ENCODE results near the gene SMYD3. TPM values are rescaled to one million over a fixed set of nuclear protein-coding genes. Genes with fewer than 3 reads are reported as not detected.

The SMYD3 gene
- total and polyA plus RNA-seq, 2 donors (not counting 3 experiments of a cell fraction or from before 2014, with no cell fraction given) = 16.0 to 32.1 TPM

DNA sequence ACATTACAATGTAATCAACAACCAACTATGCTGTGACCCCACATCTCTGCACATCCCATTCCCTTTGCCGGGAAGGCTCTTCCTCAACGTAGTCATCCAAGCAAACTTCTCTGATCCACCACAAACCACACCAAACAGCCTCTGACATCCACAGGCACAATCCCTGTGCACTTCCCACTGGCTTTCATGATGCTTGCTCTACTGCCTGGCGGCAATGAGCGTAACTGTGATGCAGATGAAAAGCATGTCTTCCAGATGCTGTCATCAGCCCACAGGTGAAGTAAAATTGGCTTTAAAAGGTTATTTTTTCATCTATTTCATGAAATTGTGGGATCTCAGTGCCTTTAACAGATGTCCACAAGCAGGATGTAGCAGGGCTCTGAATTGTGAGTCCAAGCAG lies 635.2 kb downstream of the SMYD3 start:
- Histone ChIP-seq H3K9ac (replicated peaks; ENCODE audit: extremely low read depth, insufficient read depth, low read length) (no peak overlapping the region), H3K36me3 (ENCODE audit: control insufficient read depth in 2 of 2, extremely low read depth in 1 of 2, insufficient read depth in 2 of 2, low read length in 2 of 2) (no peaks in the 10 kb centered on the region), H3K27me3 (ENCODE audit: control insufficient read depth in 2 of 2, insufficient read depth in 2 of 2, low read length in 2 of 2) (no peaks in the 10 kb centered on the region), H3K4me3 (replicated peaks in 1 of 3; ENCODE audit: insufficient read depth in 1 of 3, low read depth in 1 of 3, low read length in 3 of 3) (no peak overlapping the region), H3K9me3 (replicated peaks; ENCODE audit: control insufficient read depth, insufficient read depth, low read length) (no peaks in the 10 kb centered on the region), H3K27ac (ENCODE audit: insufficient read depth, low read depth, low read length) (no peak overlapping the region), H3K79me2 (ENCODE audit: control insufficient read depth, insufficient read depth, low read length) (no peaks in the 10 kb centered on the region), H3K9me1 (replicated peaks; ENCODE audit: control insufficient read depth, extremely low read depth, insufficient read depth, low read length) (no peaks in the 10 kb centered on the region), H3K4me1 (ENCODE audit: control insufficient read depth, extremely low read depth, insufficient read depth, low read length) (peaks cover 14% of the 10 kb centered on the region), H4K20me1 (replicated peaks; ENCODE audit: control insufficient read depth, extremely low read depth, insufficient read depth, low read length) (no peaks in the 10 kb centered on the region), H2AFZ (ENCODE audit: low read depth, low read length) (no peak overlapping the region), H3K4me2 (ENCODE audit: insufficient read depth, low read length) (no peak overlapping the region)
- ChIA-PET CTCF (no interaction called here), POLR2A (no interaction called here)
- no peak for TF ChIP-seq MAX (IDR thresholded peaks at IDR 0.05; ENCODE audit: insufficient read depth, insufficient read length)
- TF ChIP-seq MYC (IDR thresholded peaks at IDR 0.05; ENCODE audit: low read depth, low read length) = no peak
- intact Hi-C loops (cut with micrococcal nuclease) (no loop called here), dilution Hi-C loops (cut with MboI; ENCODE audit: extremely low pct_ligation_motif_present, low sequenced_read_pairs) (no loop called here)
- no TSS peak for BruUV-seq (replicated peaks)
- no peak for FAIRE-seq
- DNase-seq (ENCODE audit: low read depth, low spot score) = no peak

DNA sequence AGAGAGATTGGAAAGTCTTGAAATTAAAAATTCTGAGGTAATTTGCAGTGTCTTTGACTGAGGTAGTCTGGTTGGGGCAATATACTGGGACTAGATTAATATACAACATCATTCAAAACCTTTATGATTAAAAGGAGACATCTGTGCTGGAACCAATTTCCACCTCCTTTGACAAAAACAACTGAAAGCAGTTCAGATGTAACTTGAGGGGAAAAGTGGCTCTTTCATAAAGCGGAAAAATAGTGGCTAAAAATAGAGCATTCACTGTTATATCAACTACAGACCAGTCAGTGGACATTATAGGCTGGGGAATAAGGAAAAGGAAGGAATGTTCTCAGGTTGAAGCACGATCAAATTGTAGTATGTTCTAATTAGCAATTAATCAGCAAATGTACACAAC lies 635.9 kb downstream of the SMYD3 start:
- ChIA-PET CTCF (no interaction called here), POLR2A (no interaction called here)
- Histone ChIP-seq H3K36me3 (ENCODE audit: control insufficient read depth in 2 of 2, extremely low read depth in 1 of 2, insufficient read depth in 2 of 2, low read length in 2 of 2) (no peaks in the 10 kb centered on the region), H3K79me2 (ENCODE audit: control insufficient read depth, insufficient read depth, low read length) (no peaks in the 10 kb centered on the region), H3K4me2 (ENCODE audit: insufficient read depth, low read length) (no peak overlapping the region), H3K4me1 (ENCODE audit: control insufficient read depth, extremely low read depth, insufficient read depth, low read length) (peaks cover 14% of the 10 kb centered on the region), H3K27me3 (ENCODE audit: control insufficient read depth in 2 of 2, insufficient read depth in 2 of 2, low read length in 2 of 2) (no peaks in the 10 kb centered on the region), H3K9me1 (replicated peaks; ENCODE audit: control insufficient read depth, extremely low read depth, insufficient read depth, low read length) (no peaks in the 10 kb centered on the region), H2AFZ (ENCODE audit: low read depth, low read length) (no peak overlapping the region), H3K4me3 (replicated peaks in 1 of 3; ENCODE audit: insufficient read depth in 1 of 3, low read depth in 1 of 3, low read length in 3 of 3) (no peak overlapping the region), H3K9ac (replicated peaks; ENCODE audit: extremely low read depth, insufficient read depth, low read length) (no peak overlapping the region), H4K20me1 (replicated peaks; ENCODE audit: control insufficient read depth, extremely low read depth, insufficient read depth, low read length) (no peaks in the 10 kb centered on the region), H3K27ac (ENCODE audit: insufficient read depth, low read depth, low read length) (no peak overlapping the region), H3K9me3 (replicated peaks; ENCODE audit: control insufficient read depth, insufficient read depth, low read length) (no peaks in the 10 kb centered on the region)
- dilution Hi-C loops (cut with MboI; ENCODE audit: extremely low pct_ligation_motif_present, low sequenced_read_pairs) (no loop called here), intact Hi-C loops (cut with micrococcal nuclease) (no loop called here)
- FAIRE-seq (no peak), DNase-seq (ENCODE audit: low read depth, low spot score) (no peak)
- no TSS peak for BruUV-seq (replicated peaks)
- TF ChIP-seq, protein P1, sequence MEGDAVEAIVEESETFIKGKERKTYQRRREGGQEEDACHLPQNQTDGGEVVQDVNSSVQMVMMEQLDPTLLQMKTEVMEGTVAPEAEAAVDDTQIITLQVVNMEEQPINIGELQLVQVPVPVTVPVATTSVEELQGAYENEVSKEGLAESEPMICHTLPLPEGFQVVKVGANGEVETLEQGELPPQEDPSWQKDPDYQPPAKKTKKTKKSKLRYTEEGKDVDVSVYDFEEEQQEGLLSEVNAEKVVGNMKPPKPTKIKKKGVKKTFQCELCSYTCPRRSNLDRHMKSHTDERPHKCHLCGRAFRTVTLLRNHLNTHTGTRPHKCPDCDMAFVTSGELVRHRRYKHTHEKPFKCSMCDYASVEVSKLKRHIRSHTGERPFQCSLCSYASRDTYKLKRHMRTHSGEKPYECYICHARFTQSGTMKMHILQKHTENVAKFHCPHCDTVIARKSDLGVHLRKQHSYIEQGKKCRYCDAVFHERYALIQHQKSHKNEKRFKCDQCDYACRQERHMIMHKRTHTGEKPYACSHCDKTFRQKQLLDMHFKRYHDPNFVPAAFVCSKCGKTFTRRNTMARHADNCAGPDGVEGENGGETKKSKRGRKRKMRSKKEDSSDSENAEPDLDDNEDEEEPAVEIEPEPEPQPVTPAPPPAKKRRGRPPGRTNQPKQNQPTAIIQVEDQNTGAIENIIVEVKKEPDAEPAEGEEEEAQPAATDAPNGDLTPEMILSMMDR (IDR thresholded peaks at IDR 0.05; ENCODE audit: extremely low read depth in 1 of 2, insufficient read depth in 1 of 2, low read depth in 1 of 2, low read length in 2 of 2) = no peak
- TF ChIP-seq MYC (IDR thresholded peaks at IDR 0.05; ENCODE audit: low read depth, low read length) (no peak), MAX (IDR thresholded peaks at IDR 0.05; ENCODE audit: insufficient read depth, insufficient read length) (no peak), JUN (IDR thresholded peaks at IDR 0.05; ENCODE audit: borderline replicate concordance, insufficient read depth, insufficient read length, low read depth) (no peak), EZH2 (IDR thresholded peaks at IDR 0.05; ENCODE audit: borderline replicate concordance, low read depth, low read length, severe bottlenecking) (no peak), GATA2 (IDR thresholded peaks at IDR 0.05; ENCODE audit: insufficient read depth, insufficient read length, low read depth, low read length) (no peak), FOS (IDR thresholded peaks at IDR 0.05; ENCODE audit: borderline replicate concordance, insufficient read depth, low read length) (no peak), POLR2A (IDR thresholded peaks at IDR 0.05; ENCODE audit: low read depth, low read length) (no peak), POLR2AphosphoS5 (IDR thresholded peaks at IDR 0.05; ENCODE audit: insufficient read depth, low read depth, low read length) (no peak)
